ENCODE results near the gene DUSP16. TPM values are rescaled to one million over a fixed set of nuclear protein-coding genes. Genes with fewer than 3 reads are reported as not detected.

The DUSP16 gene
- total and polyA plus RNA-seq, 2 of the 8 experiments (the other 6 are each of a cell fraction or from before 2014, with no cell fraction given): 31.6 to 55.9 TPM

- Histone ChIP-seq H2BK120ac (replicated peaks; ENCODE audit: low read depth, low read length) (no peak overlapping the region), H3K23me2 (ENCODE audit: low read depth, low read length) (no peaks in the 10 kb centered on the region), H4K8ac (ENCODE audit: extremely low read depth, insufficient read depth, low read length) (no peak overlapping the region), H3K79me1 (ENCODE audit: low read depth, low read length) (no peaks in the 10 kb centered on the region; the same call in 1 of the 2 replicates), H3K9ac (replicated peaks in 1 of 4; ENCODE audit: extremely low read depth in 1 of 4, low read depth in 3 of 4, low read length in 3 of 4) (no peak overlapping the region), H4K20me1 (replicated peaks in 1 of 2; ENCODE audit: control insufficient read depth in 1 of 2, insufficient read depth in 2 of 2, low read length in 2 of 2) (peaks cover 5 to 6% of the 10 kb centered on the region in 2 experiments), H3K36me3 (ENCODE audit: control insufficient read depth in 2 of 4, insufficient read depth in 4 of 4, low read length in 3 of 4) (no peaks in the 10 kb centered on the region; a peak in 1 of 8 replicates), H4K91ac (replicated peaks; ENCODE audit: insufficient read length, low read length) (no peak overlapping the region), H4K5ac (ENCODE audit: insufficient read length, low read depth, low read length) (no peak overlapping the region), H3K27me3 (replicated peaks in 1 of 4; ENCODE audit: control insufficient read depth in 3 of 4, extremely low read depth in 1 of 4, insufficient read depth in 3 of 4, low read length in 3 of 4) (no peaks in the 10 kb centered on the region), H3K4me2 (ENCODE audit: insufficient read depth in 1 of 2, low read depth in 2 of 2, low read length in 2 of 2) (no peak overlapping the region), H3K79me2 (ENCODE audit: control insufficient read depth in 1 of 2, insufficient read depth in 2 of 2, low read length in 2 of 2) (peaks cover 0 to 94% of the 10 kb centered on the region in 2 experiments; a peak in 3 of 4 replicates), H3K4ac (replicated peaks; ENCODE audit: insufficient read length, low read depth, low read length) (no peak overlapping the region), H3K14ac (ENCODE audit: insufficient read length) (no peak overlapping the region), H3K23ac (ENCODE audit: insufficient read length) (no peak overlapping the region), H2BK12ac (ENCODE audit: low read depth, low read length) (no peak overlapping the region; the same call in 1 of the 2 replicates), H3K4me1 (replicated peaks in 1 of 4; ENCODE audit: control insufficient read depth in 3 of 4, insufficient read depth in 4 of 4, low read length in 3 of 4) (peaks cover 0 to 17% (median 3%) of the 10 kb centered on the region in 4 experiments; a peak in 2 of 7 replicates), H3K56ac (replicated peaks; ENCODE audit: insufficient read length, low read depth, low read length) (no peak overlapping the region), H3K18ac (ENCODE audit: extremely low read depth, low read length) (peak overlapping the region; percentile 76; the same call in 1 of the 2 replicates), H2BK15ac (ENCODE audit: low read length) (no peak overlapping the region), H2BK5ac (ENCODE audit: low read depth, low read length) (no peak overlapping the region), H2AFZ (ENCODE audit: low read length) (no peak overlapping the region), H3K4me3 (ENCODE audit: extremely low read depth in 1 of 4, insufficient read depth in 2 of 4, low read depth in 3 of 4, low read length in 4 of 4) (no peak overlapping the region), H2BK20ac (ENCODE audit: low read length) (no peak overlapping the region), H3K9me3 (ENCODE audit: insufficient read depth in 2 of 2, low read depth in 1 of 2, low read length in 1 of 2) (no peaks in the 10 kb centered on the region), H3K27ac (ENCODE audit: low read depth, low read length) (no peak overlapping the region), H2AK5ac (ENCODE audit: low read depth, low read length) (no peak overlapping the region)
- FAIRE-seq (no peak), DNase-seq (ENCODE audit: low read depth in 1 of 2, low spot score in 2 of 2) (no peak)
- POLR2A ChIA-PET (ENCODE audit: partially characterized antibody): no interaction called here
- WGBS, 2 experiments (ENCODE audit: extremely low coverage in 1 of 2, insufficient coverage in 1 of 2, insufficient read length in 1 of 2, insufficient replicate concordance in 2 of 2, low coverage in 1 of 2, low lambda C conversion rate in 2 of 2, missing lambda C conversion rate in 1 of 2): 83% methylated on average over 2 of the region's 2 CpGs; no CpG with 5 or more reads in 1 of the 2 experiments
- no peak for TF ChIP-seq RAD21 (IDR thresholded peaks at IDR 0.05 in 1 of 2, conservative IDR thresholded peaks at IDR 0.05 in 1 of 2; ENCODE audit: low read depth in 2 of 2, low read length in 2 of 2)
- CTCF ChIA-PET (ENCODE audit: partially characterized antibody): interaction anchor here (0.6 kb wide), 1 partner anchor 231 kb away, joined by 3 read pairs; no protein-coding TSS in a partner anchor
These were observed 54.1 kb downstream of the DUSP16 start for GRCh38 chr12:12508612-12509011.
